GM13977 (cell line): ENCODE data around the gene MSRB3.

ENCODE experiments used
- DNase-seq: peaks from one replicate; pipeline ENCODE4 v3.0.0; 2012; ENCODE audit warnings: low spot score
- CTCF ChIP-seq: IDR thresholded peaks from 2 replicates; pipeline ENCODE4 v1.5.1; 2012; ENCODE audit warnings: mild to moderate bottlenecking, control low read depth; ENCODE audit not compliant: insufficient read depth; ENCODE audit errors: extremely low read depth, missing control alignments
- in situ Hi-C: fragments of 300-500 bp; cut with MboI; formaldehyde crosslinking; loops from one replicate; pipeline ENCODE4 v1.12.0; 2022; ENCODE audit warnings: low sequenced_read_pairs, low pct_unique_long_range_greater_than_20kb, mixed read lengths, inconsistent platforms; ENCODE audit not compliant: unreplicated experiment

Gene MSRB3

GRCh38 chr12:65367396-65367795 is 88.9 kb downstream of the MSRB3 start:
- in situ Hi-C loops, result no loop called here
- TF ChIP-seq CTCF, result no peak
- DNase-seq, result no peak

- DNase-seq, result no peak
- no peak for TF ChIP-seq CTCF
- in situ Hi-C loops, result no loop called here
These were observed 89.6 kb downstream of the MSRB3 start for GRCh38 chr12:65368055-65368454.

- TF ChIP-seq CTCF, result no peak
- in situ Hi-C loops, result no loop called here
- no peak for DNase-seq
These were observed 94.1 kb downstream of the MSRB3 start for GRCh38 chr12:65372574-65372973.

- in situ Hi-C loops, result no loop called here
- no peak for TF ChIP-seq CTCF
- DNase-seq, result no peak
These were observed 105.8 kb downstream of the MSRB3 start for GRCh38 chr12:65384240-65384639.

- in situ Hi-C loops, result no loop called here
- DNase-seq, result no peak
- TF ChIP-seq CTCF, result no peak
These were observed 108.9 kb downstream of the MSRB3 start for GRCh38 chr12:65387396-65387795.

- DNase-seq, result no peak
- TF ChIP-seq CTCF, result no peak
- in situ Hi-C loops, result no loop called here
These were observed 111.0 kb downstream of the MSRB3 start for GRCh38 chr12:65389436-65389835.

GRCh38 chr12:65391711-65392110 is 113.2 kb downstream of the MSRB3 start:
- no peak for DNase-seq
- no peak for TF ChIP-seq CTCF
- in situ Hi-C loops, result no loop called here
